GM12875 (cell line): ENCODE measurements around the gene PRDM5.

ENCODE experiments used
- H3K4me3 ChIP-seq: one replicate; pipeline ENCODE4 v1.5.1; 2011; ENCODE audit warnings: low read depth, low read length, control low read depth
- TF ChIP-seq, protein P1 (sequence below): IDR thresholded peaks from 2 replicates; pipeline ENCODE4 v1.5.1; 2011; ENCODE audit warnings: low read depth, mild to moderate bottlenecking, control low read depth, inconsistent platforms, low read length, moderate library complexity, borderline replicate concordance; ENCODE audit not compliant: insufficient read depth

The PRDM5 gene

DNA sequence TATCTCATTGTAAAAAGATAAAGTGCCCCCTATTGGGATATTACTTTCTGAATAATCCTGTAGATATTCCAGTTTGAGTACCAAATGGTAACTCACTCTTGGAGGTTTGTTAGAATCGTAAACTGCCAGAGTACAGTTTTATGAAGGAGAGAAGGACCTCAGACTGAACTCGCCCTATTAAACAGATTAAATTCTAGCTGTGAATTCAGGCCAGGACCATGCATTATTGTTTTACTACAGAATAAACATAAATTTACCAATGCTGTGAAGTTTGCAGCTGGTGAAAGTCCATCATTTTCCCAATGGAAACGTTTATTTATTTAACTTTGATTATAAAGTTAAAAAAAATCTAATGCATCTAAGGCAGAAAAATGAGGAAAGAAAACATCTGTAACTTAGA, 20.2 kb upstream of the PRDM5 start:
- H3K4me3 ChIP-seq: no peak overlapping the region
- TF ChIP-seq, protein P1, sequence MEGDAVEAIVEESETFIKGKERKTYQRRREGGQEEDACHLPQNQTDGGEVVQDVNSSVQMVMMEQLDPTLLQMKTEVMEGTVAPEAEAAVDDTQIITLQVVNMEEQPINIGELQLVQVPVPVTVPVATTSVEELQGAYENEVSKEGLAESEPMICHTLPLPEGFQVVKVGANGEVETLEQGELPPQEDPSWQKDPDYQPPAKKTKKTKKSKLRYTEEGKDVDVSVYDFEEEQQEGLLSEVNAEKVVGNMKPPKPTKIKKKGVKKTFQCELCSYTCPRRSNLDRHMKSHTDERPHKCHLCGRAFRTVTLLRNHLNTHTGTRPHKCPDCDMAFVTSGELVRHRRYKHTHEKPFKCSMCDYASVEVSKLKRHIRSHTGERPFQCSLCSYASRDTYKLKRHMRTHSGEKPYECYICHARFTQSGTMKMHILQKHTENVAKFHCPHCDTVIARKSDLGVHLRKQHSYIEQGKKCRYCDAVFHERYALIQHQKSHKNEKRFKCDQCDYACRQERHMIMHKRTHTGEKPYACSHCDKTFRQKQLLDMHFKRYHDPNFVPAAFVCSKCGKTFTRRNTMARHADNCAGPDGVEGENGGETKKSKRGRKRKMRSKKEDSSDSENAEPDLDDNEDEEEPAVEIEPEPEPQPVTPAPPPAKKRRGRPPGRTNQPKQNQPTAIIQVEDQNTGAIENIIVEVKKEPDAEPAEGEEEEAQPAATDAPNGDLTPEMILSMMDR: no peak

DNA sequence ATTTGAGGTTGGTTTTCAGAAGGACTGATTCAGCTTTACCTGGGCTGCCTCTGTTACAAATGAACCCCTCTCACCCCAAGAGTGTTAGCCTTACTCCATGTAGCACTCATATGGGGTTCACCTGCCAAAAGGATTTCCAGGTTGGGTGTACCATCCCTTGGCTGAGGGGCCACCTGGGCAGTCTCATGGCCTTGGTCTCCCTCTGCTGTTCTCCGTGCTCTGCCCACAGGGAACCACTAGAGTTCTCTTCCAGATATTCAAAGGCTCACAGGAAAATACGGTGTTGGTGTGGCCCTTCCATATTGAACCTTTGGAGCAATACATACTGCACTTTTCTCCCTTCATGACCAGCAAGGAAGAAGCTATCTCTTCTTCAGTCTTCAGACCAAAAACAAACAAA, 18.0 kb upstream of the PRDM5 start:
- H3K4me3 ChIP-seq: no peak overlapping the region
- TF ChIP-seq, protein P1: no peak

DNA sequence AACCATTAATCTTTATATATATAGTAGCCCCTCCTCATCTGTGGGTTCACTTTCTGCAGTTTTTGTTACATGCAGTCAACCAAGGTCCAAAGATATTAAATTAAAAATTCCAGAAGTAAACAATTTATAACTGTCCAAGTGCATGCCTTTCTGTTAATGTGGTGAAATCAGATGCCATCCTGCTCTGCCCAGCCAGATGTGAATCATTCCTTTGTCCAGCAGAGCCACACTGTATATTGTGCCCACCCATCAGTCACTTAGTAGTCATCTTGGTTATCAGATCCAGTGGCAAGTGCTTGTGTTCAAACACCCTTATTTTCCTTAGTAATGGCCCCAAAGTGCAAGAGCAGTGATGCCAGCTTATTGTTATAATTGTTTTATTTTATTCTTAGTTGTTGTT, 17.2 kb upstream of the PRDM5 start:
- TF ChIP-seq, protein P1: no peak
- no peak overlapping the region for H3K4me3 ChIP-seq

DNA sequence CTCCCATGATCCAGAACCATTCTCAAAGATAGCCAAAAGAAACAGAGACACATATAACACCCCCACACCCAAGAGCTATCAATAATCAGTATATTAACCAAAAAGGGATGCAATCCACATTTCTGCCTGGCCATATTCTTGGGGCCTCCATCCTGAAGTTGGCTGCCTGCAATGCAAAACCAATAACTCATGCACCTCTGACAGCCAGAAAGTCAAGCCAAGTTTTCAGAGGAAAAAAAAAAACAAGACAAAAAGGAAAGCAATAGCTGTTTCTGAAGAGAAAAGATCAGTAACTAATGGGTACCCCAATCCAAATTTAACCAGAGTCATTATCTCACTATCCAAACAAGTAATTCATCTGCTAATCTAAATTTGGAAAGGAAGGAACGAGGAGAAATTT, 7.3 kb upstream of the PRDM5 start:
- TF ChIP-seq, protein P1: no peak

DNA sequence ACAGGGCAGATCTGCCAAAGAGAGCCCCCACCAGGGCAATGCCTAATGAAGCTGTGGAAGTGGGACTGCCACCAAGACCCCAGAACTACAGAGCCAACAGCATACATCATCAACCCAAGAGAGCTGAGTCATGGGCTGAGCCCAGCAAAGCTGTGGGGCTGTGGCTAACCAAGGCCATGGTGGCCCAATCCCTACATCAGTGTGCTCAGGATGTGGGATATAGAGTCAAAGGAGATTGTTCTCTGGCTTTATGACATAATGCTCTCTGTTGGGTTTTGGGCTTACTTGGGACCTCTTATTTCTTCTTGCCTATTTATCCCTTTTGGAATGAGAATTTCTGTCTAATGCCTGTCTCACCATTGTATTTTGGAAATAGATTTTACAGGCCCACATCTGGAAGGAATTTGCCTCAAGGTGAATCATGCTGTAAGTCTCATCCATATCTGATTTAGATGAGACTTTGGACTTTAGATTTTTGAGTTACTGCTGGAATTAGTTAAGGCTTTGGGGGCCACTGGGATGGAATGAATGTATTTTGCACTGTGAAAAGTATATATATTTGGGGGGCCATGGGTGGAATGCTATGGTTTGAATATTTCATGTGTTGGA, 5.4 kb upstream of the PRDM5 start:
- TF ChIP-seq, protein P1: no peak
- no peak overlapping the region for H3K4me3 ChIP-seq

More for the DNA sequence above, 7.3 kb upstream of the PRDM5 start:
- no peak overlapping the region for H3K4me3 ChIP-seq

DNA sequence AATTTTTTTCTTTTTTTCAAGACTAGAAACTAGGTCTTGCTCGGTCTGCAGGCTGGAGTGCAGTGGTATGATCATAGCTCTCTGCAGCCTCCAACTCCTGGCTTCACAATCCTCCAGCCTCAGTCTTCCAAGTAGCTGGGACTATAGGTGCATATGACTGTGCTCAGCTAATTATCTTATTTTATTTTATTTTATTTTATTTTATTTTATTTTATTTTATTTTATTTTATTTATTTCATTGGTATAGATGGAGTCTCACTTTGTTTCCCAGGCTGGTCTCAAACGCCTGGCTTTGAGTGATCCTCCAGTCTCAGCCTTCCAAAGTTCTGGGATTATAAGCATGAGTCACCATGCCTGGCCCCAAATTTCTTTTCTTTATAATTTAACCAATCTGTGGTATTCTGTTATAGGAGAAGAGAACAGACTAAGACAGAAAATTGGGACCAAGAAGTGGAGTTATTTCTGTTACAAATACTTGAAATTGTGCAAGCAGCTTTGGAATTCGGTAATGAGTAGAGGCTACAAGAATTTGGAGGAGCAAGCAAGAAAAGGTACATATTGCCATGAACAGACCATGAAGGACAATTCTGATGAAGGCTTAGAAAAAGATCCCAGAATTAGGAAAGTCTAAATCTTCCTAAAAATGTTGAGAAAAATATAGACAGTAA, 4.0 kb upstream of the PRDM5 start:
- TF ChIP-seq, protein P1: no peak
- no peak overlapping the region for H3K4me3 ChIP-seq

DNA sequence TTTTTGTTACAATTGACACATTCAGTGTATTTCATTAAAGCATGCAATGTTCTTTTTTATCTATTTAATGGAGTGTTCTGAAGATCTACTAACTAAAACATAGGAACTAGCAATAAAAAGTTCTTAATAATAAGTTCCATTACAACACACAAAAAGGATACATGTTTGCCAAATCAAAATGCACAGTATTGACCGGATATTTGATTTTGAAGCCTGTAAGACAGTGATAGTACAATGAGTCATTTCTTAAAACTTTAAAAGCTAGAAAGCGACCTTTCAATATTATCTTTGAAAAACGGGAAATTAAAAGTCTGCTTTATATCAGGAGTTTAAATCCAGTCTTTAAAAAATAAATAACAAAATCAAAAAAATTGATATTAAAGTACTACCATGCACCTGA, 2.4 kb upstream of the PRDM5 start:
- no peak overlapping the region for H3K4me3 ChIP-seq
- TF ChIP-seq, protein P1: no peak
